Measurements from ENCODE around the gene C11orf52.

The C11orf52 gene

DNA sequence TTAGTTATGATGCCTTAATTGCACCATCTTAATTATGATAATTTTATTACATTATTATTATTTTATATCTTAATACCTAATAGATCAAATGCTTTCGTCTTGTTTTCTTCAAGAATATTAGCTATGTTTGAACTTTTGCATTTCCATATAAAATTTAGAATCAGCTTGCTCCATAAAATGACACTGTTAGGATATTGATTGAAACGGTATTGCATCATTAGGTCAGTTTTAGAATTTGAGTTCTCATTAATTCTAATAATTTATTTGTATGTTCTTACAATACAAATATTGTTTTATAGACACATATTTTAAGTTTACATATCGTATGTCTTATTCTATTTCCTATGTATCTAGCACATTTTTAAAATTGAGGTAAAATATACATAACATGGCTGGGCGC, 32.7 kb upstream of the C11orf52 start:
- Histone ChIP-seq H3K4me1 (ENCODE audit: low read length) (no peaks in the 10 kb centered on the region), H4K20me1 (ENCODE audit: insufficient read depth, low read length) (no peaks in the 10 kb centered on the region), H3K4me2 (ENCODE audit: low read length) (no peak overlapping the region), H3K79me2 (ENCODE audit: low read length) (no peaks in the 10 kb centered on the region), H2AFZ (ENCODE audit: low read depth, low read length) (no peak overlapping the region), H3K27ac (ENCODE audit: low read length) (no peak overlapping the region), H3K9me3 (ENCODE audit: insufficient read depth, low read length) (no peaks in the 10 kb centered on the region), H3K36me3 (replicated peaks; ENCODE audit: low read depth, low read length) (no peaks in the 10 kb centered on the region), H3K4me3 (ENCODE audit: low read length) (no peak overlapping the region), H3K27me3 (ENCODE audit: low read depth, low read length) (no peaks in the 10 kb centered on the region), H3K9ac (ENCODE audit: low read length) (no peak overlapping the region)
- TF ChIP-seq, protein P1, sequence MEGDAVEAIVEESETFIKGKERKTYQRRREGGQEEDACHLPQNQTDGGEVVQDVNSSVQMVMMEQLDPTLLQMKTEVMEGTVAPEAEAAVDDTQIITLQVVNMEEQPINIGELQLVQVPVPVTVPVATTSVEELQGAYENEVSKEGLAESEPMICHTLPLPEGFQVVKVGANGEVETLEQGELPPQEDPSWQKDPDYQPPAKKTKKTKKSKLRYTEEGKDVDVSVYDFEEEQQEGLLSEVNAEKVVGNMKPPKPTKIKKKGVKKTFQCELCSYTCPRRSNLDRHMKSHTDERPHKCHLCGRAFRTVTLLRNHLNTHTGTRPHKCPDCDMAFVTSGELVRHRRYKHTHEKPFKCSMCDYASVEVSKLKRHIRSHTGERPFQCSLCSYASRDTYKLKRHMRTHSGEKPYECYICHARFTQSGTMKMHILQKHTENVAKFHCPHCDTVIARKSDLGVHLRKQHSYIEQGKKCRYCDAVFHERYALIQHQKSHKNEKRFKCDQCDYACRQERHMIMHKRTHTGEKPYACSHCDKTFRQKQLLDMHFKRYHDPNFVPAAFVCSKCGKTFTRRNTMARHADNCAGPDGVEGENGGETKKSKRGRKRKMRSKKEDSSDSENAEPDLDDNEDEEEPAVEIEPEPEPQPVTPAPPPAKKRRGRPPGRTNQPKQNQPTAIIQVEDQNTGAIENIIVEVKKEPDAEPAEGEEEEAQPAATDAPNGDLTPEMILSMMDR (IDR thresholded peaks at IDR 0.05; ENCODE audit: low read depth, low read length), result no peak
- TF ChIP-seq EZH2phosphoT487 (IDR thresholded peaks at IDR 0.05; ENCODE audit: low read depth), result no peak

- H3K27me3 ChIP-seq (ENCODE audit: low read depth, low read length), result no peaks in the 10 kb centered on the region
- no peak overlapping the region for H3K27ac ChIP-seq (ENCODE audit: low read length)
- no peak overlapping the region for H3K9ac ChIP-seq (ENCODE audit: low read length)
- H4K20me1 ChIP-seq (ENCODE audit: insufficient read depth, low read length), result no peaks in the 10 kb centered on the region
- no peaks in the 10 kb centered on the region for H3K9me3 ChIP-seq (ENCODE audit: insufficient read depth, low read length)
- H2AFZ ChIP-seq (ENCODE audit: low read depth, low read length), result no peak overlapping the region
- no peaks in the 10 kb centered on the region for H3K36me3 ChIP-seq (replicated peaks; ENCODE audit: low read depth, low read length)
- H3K4me1 ChIP-seq (ENCODE audit: low read length), result no peaks in the 10 kb centered on the region
- TF ChIP-seq, protein P1 (IDR thresholded peaks at IDR 0.05; ENCODE audit: low read depth, low read length), result no peak
- TF ChIP-seq EZH2phosphoT487 (IDR thresholded peaks at IDR 0.05; ENCODE audit: low read depth), result no peak
- H3K79me2 ChIP-seq (ENCODE audit: low read length), result no peaks in the 10 kb centered on the region
- no peak overlapping the region for H3K4me3 ChIP-seq (ENCODE audit: low read length)
- no peak overlapping the region for H3K4me2 ChIP-seq (ENCODE audit: low read length)
Measured at GRCh38 chr11:111886844-111887243, 31.9 kb upstream of the C11orf52 start.

DNA sequence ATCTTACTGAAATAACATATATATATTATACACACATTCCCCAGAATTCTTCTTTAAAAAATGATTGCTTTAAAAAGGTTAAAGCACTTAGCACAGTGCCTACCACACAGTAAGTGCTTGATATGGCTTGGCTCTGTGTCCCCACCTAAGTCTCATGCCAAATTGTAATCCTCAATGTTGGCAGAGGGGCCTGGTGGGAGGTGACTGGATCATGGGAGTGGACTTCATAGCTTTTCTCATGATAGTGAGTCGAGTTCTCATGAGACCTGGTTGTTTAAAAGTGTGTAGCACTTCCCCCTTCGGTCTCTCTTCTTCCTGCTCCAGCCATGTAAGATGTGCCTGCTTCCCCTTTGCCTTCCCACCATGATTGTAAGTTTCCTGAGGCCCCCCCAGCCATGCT, 13.3 kb upstream of the C11orf52 start:
- H3K4me2 ChIP-seq (ENCODE audit: low read length), result no peak overlapping the region
- no peak overlapping the region for H2AFZ ChIP-seq (ENCODE audit: low read depth, low read length)
- no peaks in the 10 kb centered on the region for H4K20me1 ChIP-seq (ENCODE audit: insufficient read depth, low read length)
- H3K4me1 ChIP-seq (ENCODE audit: low read length), result no peaks in the 10 kb centered on the region
- H3K27ac ChIP-seq (ENCODE audit: low read length), result no peak overlapping the region
- peaks cover 6% of the 10 kb centered on the region for H3K27me3 ChIP-seq (ENCODE audit: low read depth, low read length)
- no peak for TF ChIP-seq EZH2phosphoT487 (IDR thresholded peaks at IDR 0.05; ENCODE audit: low read depth)
- TF ChIP-seq, protein P1 (IDR thresholded peaks at IDR 0.05; ENCODE audit: low read depth, low read length), result no peak
- H3K4me3 ChIP-seq (ENCODE audit: low read length), result no peak overlapping the region
- no peaks in the 10 kb centered on the region for H3K79me2 ChIP-seq (ENCODE audit: low read length)
- H3K36me3 ChIP-seq (replicated peaks; ENCODE audit: low read depth, low read length), result no peaks in the 10 kb centered on the region
- H3K9ac ChIP-seq (ENCODE audit: low read length), result no peak overlapping the region
- no peaks in the 10 kb centered on the region for H3K9me3 ChIP-seq (ENCODE audit: insufficient read depth, low read length)

DNA sequence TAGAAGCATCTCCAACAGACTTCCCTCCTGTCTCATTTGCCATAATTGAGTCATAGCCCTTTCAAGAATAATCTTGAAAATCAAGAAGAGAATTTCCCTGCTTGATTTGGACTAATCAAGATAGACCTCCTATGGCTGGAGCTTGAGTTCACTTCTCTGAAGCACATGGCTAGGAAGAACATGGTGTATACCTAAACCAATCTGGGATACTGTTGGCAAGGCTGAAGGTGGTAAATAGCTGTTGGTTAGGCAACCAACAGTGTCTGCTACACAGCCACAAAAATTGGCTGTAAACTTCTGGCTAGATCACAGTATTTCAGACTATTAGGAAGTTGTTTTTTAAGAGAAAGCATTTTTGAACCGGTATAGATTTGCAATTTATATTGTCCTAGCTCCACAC, 12.0 kb upstream of the C11orf52 start:
- Histone ChIP-seq H3K36me3 (replicated peaks; ENCODE audit: low read depth, low read length) (no peaks in the 10 kb centered on the region), H3K27ac (ENCODE audit: low read length) (no peak overlapping the region), H3K9me3 (ENCODE audit: insufficient read depth, low read length) (no peaks in the 10 kb centered on the region), H3K4me3 (ENCODE audit: low read length) (no peak overlapping the region), H3K9ac (ENCODE audit: low read length) (no peak overlapping the region), H3K4me1 (ENCODE audit: low read length) (no peaks in the 10 kb centered on the region), H3K27me3 (ENCODE audit: low read depth, low read length) (peaks cover 17% of the 10 kb centered on the region), H2AFZ (ENCODE audit: low read depth, low read length) (no peak overlapping the region), H4K20me1 (ENCODE audit: insufficient read depth, low read length) (no peaks in the 10 kb centered on the region), H3K4me2 (ENCODE audit: low read length) (no peak overlapping the region), H3K79me2 (ENCODE audit: low read length) (no peaks in the 10 kb centered on the region)
- TF ChIP-seq, protein P1 (IDR thresholded peaks at IDR 0.05; ENCODE audit: low read depth, low read length), result no peak
- TF ChIP-seq EZH2phosphoT487 (IDR thresholded peaks at IDR 0.05; ENCODE audit: low read depth), result no peak
